KOPT-K1 (cell line): Measurements from ENCODE around the gene NPAS2.

Source experiments
- H3K27ac ChIP-seq: fragments of 200-600 bp; sonication (generic); 2 replicates; pipeline ENCODE4 v1.5.1; 2016; ENCODE audit warnings: antibody characterized with exemption, mild to moderate bottlenecking, low read depth, low read length; ENCODE audit not compliant: poor library complexity, severe bottlenecking
- H3K36me3 ChIP-seq: fragments of 200-600 bp; sonication (generic); 2 replicates; pipeline ENCODE4 v1.5.1; 2017; ENCODE audit warnings: antibody characterized with exemption, mild to moderate bottlenecking, low read length, moderate library complexity; ENCODE audit not compliant: insufficient read depth
- H3K9me3 ChIP-seq: fragments of 200-600 bp; sonication (generic); 2 replicates; pipeline ENCODE4 v1.5.1; 2017; ENCODE audit warnings: antibody characterized with exemption, low read length, mild to moderate bottlenecking; ENCODE audit not compliant: insufficient read depth, poor library complexity, severe bottlenecking

Gene NPAS2

GRCh38 chr2:100822587-100823248 is 2.8 kb downstream of the NPAS2 start:
- no peaks in the 10 kb centered on the region for H3K36me3 ChIP-seq
- peaks cover 9% of the 10 kb centered on the region for H3K9me3 ChIP-seq
- H3K27ac ChIP-seq: no peak overlapping the region

GRCh38 chr2:100823665-100824438 is 3.9 kb downstream of the NPAS2 start:
- Histone ChIP-seq H3K9me3 (peaks cover 20% of the 10 kb centered on the region), H3K27ac (no peak overlapping the region), H3K36me3 (no peaks in the 10 kb centered on the region)

- Histone ChIP-seq H3K36me3 (no peaks in the 10 kb centered on the region), H3K9me3 (peaks cover 23% of the 10 kb centered on the region), H3K27ac (no peak overlapping the region)
Measured at GRCh38 chr2:100824842-100825241, 4.9 kb downstream of the NPAS2 start.

GRCh38 chr2:100826494-100826893 is 6.6 kb downstream of the NPAS2 start:
- Histone ChIP-seq H3K27ac (no peak overlapping the region), H3K36me3 (no peaks in the 10 kb centered on the region), H3K9me3 (peaks cover 23% of the 10 kb centered on the region)

GRCh38 chr2:100831158-100831750 is 11.3 kb downstream of the NPAS2 start:
- Histone ChIP-seq H3K36me3 (no peaks in the 10 kb centered on the region), H3K27ac (no peak overlapping the region), H3K9me3 (peaks cover 23% of the 10 kb centered on the region)

- peaks cover 23% of the 10 kb centered on the region for H3K9me3 ChIP-seq
- no peak overlapping the region for H3K27ac ChIP-seq
- no peaks in the 10 kb centered on the region for H3K36me3 ChIP-seq
Measured at GRCh38 chr2:100831831-100832230, 11.9 kb downstream of the NPAS2 start.

- Histone ChIP-seq H3K27ac (no peak overlapping the region), H3K9me3 (peaks cover 12% of the 10 kb centered on the region), H3K36me3 (no peaks in the 10 kb centered on the region)
Measured at GRCh38 chr2:100832885-100833284, 12.9 kb downstream of the NPAS2 start.

GRCh38 chr2:100833331-100833730 is 13.4 kb downstream of the NPAS2 start:
- H3K27ac ChIP-seq: no peak overlapping the region

GRCh38 chr2:100834221-100834620 is 14.3 kb downstream of the NPAS2 start:
- Histone ChIP-seq H3K36me3 (no peaks in the 10 kb centered on the region), H3K9me3 (no peaks in the 10 kb centered on the region), H3K27ac (no peak overlapping the region)

More at GRCh38 chr2:100833331-100833730, 13.4 kb downstream of the NPAS2 start:
- peaks cover 8% of the 10 kb centered on the region for H3K9me3 ChIP-seq
- H3K36me3 ChIP-seq: no peaks in the 10 kb centered on the region

GRCh38 chr2:100835006-100835659 is 15.2 kb downstream of the NPAS2 start:
- Histone ChIP-seq H3K27ac (no peak overlapping the region), H3K36me3 (no peaks in the 10 kb centered on the region), H3K9me3 (no peaks in the 10 kb centered on the region)

GRCh38 chr2:100840519-100840918 is 20.6 kb downstream of the NPAS2 start:
- Histone ChIP-seq H3K27ac (no peak overlapping the region), H3K9me3 (no peaks in the 10 kb centered on the region), H3K36me3 (no peaks in the 10 kb centered on the region)

GRCh38 chr2:100842241-100842922 is 22.4 kb downstream of the NPAS2 start:
- H3K36me3 ChIP-seq: no peaks in the 10 kb centered on the region
- H3K9me3 ChIP-seq: no peaks in the 10 kb centered on the region
- no peak overlapping the region for H3K27ac ChIP-seq

- Histone ChIP-seq H3K36me3 (no peaks in the 10 kb centered on the region), H3K9me3 (no peaks in the 10 kb centered on the region), H3K27ac (no peak overlapping the region)
Measured at GRCh38 chr2:100844514-100844913, 24.6 kb downstream of the NPAS2 start.

GRCh38 chr2:100845141-100845991 is 25.4 kb downstream of the NPAS2 start:
- H3K27ac ChIP-seq: no peak overlapping the region
- no peaks in the 10 kb centered on the region for H3K9me3 ChIP-seq
- H3K36me3 ChIP-seq: no peaks in the 10 kb centered on the region
